ENCODE measurements around the gene MYMK. TPM values are rescaled to one million over a fixed set of nuclear protein-coding genes. Genes with fewer than 3 reads are reported as not detected.

The MYMK gene
- polyA plus RNA-seq, 3 donors = 0.30 TPM; not detected in 2

DNA sequence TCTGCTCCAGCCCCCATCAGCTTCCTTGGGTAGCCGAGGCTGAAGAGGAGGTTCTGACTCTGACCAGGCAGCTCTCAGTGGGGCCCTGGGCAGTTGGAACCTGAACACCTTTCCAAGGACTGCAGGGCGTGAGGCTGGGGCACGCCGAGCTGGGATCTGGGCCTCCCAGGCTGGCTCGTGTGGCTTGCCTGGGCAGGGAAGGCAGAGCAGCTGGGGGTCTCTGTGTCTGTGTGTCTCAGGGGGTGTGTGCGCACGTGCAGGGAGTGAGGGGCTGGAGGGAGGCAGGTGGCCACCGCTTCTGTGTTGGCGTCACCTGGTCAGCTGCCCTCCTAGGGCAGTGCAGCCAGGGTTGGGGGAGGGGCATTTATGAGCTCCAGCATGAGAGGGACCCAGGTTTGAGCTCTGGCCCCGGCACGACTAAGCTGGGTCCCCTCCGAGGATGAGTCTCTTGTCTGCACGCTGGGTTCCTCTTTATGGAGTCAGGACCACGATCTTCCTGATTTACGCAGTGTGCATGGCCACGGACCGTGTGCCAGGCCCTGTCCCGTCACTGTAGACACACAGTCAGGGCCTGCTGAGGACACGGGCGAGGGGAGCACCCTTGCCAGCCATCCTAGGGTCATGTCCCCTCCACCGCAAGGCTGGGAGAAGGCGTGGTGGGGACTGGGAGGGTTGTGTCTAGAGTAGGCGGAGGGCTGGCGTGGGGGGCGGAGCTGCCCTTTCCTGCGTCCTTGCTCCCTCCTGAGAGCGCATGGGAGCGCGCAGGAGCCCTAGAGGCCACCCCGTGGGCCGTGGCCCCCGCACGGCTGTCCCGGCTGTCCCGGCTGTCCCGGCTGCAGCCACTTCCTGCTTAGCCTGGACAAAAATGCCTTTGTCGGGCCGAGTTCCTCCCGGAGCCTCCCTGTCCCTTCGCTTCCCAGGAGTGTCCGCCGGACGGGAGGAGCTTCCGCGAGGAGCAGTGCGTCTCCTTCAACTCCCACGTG is 14.4 kb upstream of the MYMK start:
- DNase-seq (ENCODE audit: extremely low read depth in 1 of 11, low read depth in 9 of 11, low spot score in 4 of 11) = no peak

GRCh38 chr9:133538176-133538575 is 13.4 kb upstream of the MYMK start:
- DNase-seq (ENCODE audit: extremely low read depth in 1 of 11, low read depth in 9 of 11, low spot score in 4 of 11) = no peak

DNA sequence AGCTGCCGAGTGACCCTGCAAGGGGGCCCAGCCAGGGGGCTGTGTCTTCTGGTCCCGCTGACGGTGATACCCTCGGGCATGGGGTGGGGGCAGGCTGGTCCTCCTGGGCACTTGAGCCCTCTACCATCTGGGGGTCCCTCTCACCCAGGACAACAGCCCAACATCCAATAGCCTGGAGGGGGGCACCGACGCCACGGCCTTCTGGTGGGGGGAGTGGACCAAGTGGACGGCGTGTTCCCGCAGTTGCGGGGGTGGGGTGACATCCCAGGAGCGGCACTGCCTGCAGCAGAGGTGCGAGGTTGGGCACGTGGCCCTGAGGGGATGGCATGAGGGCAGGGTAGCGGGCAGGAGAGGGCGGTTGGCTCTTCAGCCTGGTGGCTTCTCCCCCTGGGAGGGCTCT is 12.5 kb upstream of the MYMK start:
- no peak for DNase-seq (ENCODE audit: extremely low read depth in 1 of 11, low read depth in 9 of 11, low spot score in 4 of 11)

GRCh38 chr9:133536536-133536935 is 11.8 kb upstream of the MYMK start:
- DNase-seq (ENCODE audit: extremely low read depth in 1 of 11, low read depth in 9 of 11, low spot score in 4 of 11) = no peak

GRCh38 chr9:133536080-133536479 is 11.3 kb upstream of the MYMK start:
- DNase-seq (ENCODE audit: extremely low read depth in 1 of 11, low read depth in 9 of 11, low spot score in 4 of 11) = no peak

GRCh38 chr9:133535306-133535877 is 10.6 kb upstream of the MYMK start:
- no peak for DNase-seq (ENCODE audit: extremely low read depth in 1 of 11, low read depth in 9 of 11, low spot score in 4 of 11)

DNA sequence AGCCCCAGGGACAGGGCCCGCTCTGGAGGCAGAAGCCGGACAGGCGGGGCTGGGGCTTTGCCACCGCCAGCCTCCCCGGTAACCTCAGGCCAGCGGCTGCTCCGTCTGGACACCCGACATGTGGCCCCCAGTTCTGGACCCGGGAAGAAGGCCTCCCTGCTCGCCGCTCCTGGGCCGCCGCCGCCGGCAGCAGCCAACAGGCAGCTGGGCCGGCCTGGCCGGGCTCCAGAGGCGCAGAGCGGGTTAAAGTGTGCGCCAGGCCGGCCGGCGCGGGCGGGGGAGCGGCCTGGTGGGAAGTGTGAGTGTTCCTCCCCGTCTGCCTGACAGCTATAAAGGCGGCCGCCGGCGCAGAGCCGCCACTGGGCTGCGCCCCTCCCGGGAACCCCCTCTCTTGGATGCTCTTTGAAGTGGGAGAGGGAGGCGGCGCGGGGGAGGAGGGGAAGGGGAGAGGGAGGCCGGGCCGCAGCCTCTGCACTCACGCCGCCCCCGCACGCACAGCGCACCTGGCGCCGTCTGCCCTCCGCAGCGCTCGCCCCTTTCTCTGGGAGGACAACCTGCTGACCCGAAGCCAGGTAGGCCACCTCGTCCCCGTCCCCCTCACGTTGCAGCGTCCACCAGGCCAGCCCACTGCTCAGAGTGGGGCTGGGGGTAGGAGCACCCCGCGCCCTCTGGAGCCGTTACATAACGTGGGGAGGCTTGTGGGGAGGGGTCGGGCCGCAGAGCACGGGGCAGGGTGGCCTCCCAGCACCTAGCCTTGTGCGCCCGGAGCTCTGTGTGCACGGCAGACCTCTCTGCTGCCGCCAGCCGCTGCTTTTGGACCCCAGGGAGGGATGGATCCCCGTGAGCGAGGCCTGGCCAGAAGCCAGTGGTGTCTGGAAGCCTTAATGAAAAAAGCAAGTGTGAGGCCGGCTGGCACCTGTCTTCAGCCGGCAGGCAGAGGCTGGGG is 9.9 kb upstream of the MYMK start, which contains the start of gene ADAMTSL2:
Gene ADAMTSL2, plus strand, starts transcription at position 359 of the 946 bp plus-strand sequence. CDS start 2,009 bp downstream, outside the sequence.
- DNase-seq (ENCODE audit: extremely low read depth in 1 of 11, low read depth in 9 of 11, low spot score in 4 of 11) = peak in 9 of 11 donors; percentile 66 to 84 (median 77)

DNA sequence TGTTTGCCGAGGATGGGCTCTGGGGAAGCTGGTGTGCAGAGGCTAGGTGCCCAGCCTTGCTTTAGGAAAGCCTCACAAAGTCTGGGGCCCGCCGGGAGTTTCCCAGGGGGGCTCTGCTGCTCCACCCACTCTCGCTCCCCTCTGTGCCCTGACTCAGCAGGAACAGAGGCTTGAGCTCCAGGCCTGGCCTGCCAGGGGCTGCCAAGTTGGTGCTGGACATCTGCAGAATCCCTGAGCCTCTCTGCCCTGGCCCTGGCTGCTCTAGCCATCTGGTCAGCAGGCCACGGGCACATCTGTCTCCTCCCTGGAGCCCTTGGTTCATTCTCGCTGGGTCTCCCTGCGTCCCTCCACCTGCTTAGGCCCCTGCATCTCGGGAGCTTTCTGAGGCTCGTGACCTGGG is 9.1 kb upstream of the MYMK start:
- DNase-seq (ENCODE audit: extremely low read depth in 1 of 11, low read depth in 9 of 11, low spot score in 4 of 11) = no peak

- no peak for DNase-seq (ENCODE audit: extremely low read depth in 1 of 11, low read depth in 9 of 11, low spot score in 4 of 11)
Measured at GRCh38 chr9:133532937-133533668, 8.3 kb upstream of the MYMK start.

GRCh38 chr9:133531293-133531692 is 6.5 kb upstream of the MYMK start:
- no peak for DNase-seq (ENCODE audit: extremely low read depth in 1 of 11, low read depth in 9 of 11, low spot score in 4 of 11)

GRCh38 chr9:133529874-133530273 is 5.1 kb upstream of the MYMK start:
- DNase-seq (ENCODE audit: extremely low read depth in 1 of 11, low read depth in 9 of 11, low spot score in 4 of 11) = no peak

GRCh38 chr9:133529457-133529856 is 4.7 kb upstream of the MYMK start:
- no peak for DNase-seq (ENCODE audit: extremely low read depth in 1 of 11, low read depth in 9 of 11, low spot score in 4 of 11)

DNA sequence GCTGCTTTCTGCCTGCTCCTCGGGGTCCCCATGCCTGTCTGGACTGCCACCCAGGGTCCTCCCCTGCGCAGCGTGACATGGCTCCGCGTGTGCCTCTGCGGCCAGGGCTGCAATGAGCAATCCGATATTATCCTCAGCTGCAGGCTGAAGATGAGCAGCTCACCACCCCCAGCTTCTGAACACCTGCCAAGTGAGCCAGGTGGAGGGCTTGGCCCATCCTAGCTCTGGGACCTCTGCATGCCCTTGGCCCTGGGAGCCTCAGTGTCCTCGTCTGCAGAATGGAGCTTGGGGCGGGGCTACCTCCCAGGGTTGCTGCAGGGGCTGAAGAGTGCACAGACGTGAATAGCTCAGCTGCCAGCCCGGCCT is 4.1 kb upstream of the MYMK start:
- no peak for DNase-seq (ENCODE audit: extremely low read depth in 1 of 11, low read depth in 9 of 11, low spot score in 4 of 11)

GRCh38 chr9:133528001-133528875 is 3.5 kb upstream of the MYMK start:
- no peak for DNase-seq (ENCODE audit: extremely low read depth in 1 of 11, low read depth in 9 of 11, low spot score in 4 of 11)

DNA sequence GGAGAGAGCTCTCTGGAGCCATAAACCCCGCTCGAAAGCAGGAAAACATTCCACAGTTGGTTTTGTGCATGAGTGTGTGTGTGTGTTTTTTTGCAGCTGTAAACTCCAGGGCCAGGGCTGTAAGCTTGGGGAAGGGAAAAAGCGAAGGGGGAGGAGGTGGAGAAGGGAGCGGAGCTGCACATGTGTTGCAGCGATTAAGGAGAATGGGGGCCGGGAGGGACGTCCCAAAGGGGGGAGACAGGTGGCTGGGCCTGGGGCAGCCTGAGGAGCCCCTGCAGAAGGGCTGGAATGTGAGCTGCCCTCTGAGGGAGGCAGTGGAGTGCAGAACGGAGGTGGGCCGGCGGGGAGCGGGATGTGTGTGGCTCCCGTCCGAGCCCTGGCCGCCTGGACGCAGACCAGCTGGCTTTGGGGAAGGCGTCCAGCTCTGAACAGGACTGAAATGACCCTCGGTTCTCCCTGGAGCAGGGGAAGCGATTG is 2.7 kb upstream of the MYMK start:
- DNase-seq (ENCODE audit: extremely low read depth in 1 of 11, low read depth in 9 of 11, low spot score in 4 of 11) = peak in 4 of 11 donors; percentile 58 to 71 (median 66)

DNA sequence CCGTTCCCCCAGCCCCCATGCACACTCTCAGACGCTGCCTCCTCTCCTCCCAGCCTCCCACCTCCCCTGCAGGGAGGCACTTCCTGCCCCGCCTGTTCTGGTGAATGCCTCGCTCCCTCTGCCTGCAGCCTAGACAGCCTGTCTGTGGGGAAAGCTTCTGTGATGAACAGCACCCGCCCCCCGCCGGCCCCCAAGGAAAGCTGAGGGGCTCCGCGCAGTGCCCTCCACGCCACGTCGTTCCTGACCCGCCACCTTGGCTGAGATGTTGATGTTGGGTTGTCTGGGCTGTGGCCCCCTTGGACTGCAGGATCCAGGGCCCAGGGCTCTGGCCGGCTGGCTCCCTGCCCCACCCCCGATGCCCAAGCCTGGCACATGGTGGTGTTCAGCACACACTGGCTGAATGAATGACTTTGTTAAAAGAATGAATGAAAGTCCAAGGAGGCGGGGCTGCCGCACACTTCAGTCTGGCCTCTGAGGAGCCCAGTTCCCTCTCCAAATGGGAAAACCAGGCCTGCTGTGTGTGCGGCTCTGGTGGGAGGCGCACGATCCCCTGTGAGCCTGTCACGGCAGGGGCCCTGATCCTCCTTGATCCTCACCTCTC is 2.1 kb upstream of the MYMK start:
- DNase-seq (ENCODE audit: extremely low read depth in 1 of 11, low read depth in 9 of 11, low spot score in 4 of 11) = no peak

DNA sequence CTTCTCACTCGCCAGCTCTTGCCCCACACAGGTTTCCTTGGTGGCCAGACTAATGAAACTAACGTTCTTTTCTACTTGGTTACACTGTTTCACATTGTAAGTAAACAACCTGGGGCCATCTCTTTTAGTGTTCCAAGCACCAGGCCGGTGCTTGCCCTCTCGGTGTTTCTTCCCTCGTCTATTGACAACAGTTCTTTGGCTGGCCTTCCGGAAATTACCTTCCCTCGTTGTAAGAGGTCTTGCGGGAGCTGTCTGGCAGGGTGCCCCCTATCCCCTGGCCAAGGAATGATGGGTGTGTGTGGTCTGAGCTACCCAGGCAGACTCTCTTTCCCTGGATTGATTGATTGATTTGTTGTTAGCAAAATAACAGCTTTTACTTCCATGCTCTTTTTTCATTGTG is 918 bp upstream of the MYMK start:
- no peak for DNase-seq (ENCODE audit: extremely low read depth in 1 of 11, low read depth in 9 of 11, low spot score in 4 of 11)
